Spleen (tissue), 11 donors: ENCODE data around the gene TMEM223. TPM values are rescaled to one million over a fixed set of nuclear protein-coding genes. Genes with fewer than 3 reads are reported as not detected.

Source experiments
- DNase-seq: peaks from one replicate; pipeline ENCODE4 v3.0.0-alpha.2; 2020
- H3K27ac ChIP-seq, 8 donors: fragments of 200-600 bp; sonication (generic) in 7 of 8; 1 replicate in 4 of 8; 2 replicates in 4 of 8; pipeline versions ENCODE4 v1.5.0 to v1.8.0; 2016 to 2021; ENCODE audit warnings: inconsistent platforms in 4 of 8, mild to moderate bottlenecking in 4 of 8, moderate library complexity in 1 of 8
- H3K27me3 ChIP-seq, 7 donors: fragments of 200-600 bp; sonication (generic) in 6 of 7; replicated peaks in 1 of 7; 1 replicate in 4 of 7; 2 replicates in 3 of 7; pipeline versions ENCODE4 v1.5.0 to v1.8.0; 2016 to 2021; ENCODE audit warnings: inconsistent platforms in 3 of 7, mild to moderate bottlenecking in 1 of 7
- H3K36me3 ChIP-seq, 6 donors: fragments of 200-600 bp; sonication (generic) in 5 of 6; 1 replicate in 4 of 6; 2 replicates in 2 of 6; pipeline versions ENCODE4 v1.5.0 to v1.8.0; 2016 to 2021; ENCODE audit warnings: inconsistent platforms in 2 of 6
- H3K4me1 ChIP-seq, 6 donors: fragments of 200-600 bp; sonication (generic) in 5 of 6; 1 replicate in 3 of 6; 2 replicates in 3 of 6; pipeline versions ENCODE4 v1.5.0 to v1.8.0; 2016 to 2021; ENCODE audit warnings: inconsistent platforms in 3 of 6
- H3K4me3 ChIP-seq, 8 donors: fragments of 200-600 bp; sonication (generic) in 7 of 8; 1 replicate in 4 of 8; 2 replicates in 4 of 8; pipeline versions ENCODE4 v1.5.0 to v1.8.0; 2016 to 2021; ENCODE audit warnings: inconsistent platforms in 4 of 8, mild to moderate bottlenecking in 4 of 8, moderate library complexity in 2 of 8
- H3K9me3 ChIP-seq, 8 donors: fragments of 200-600 bp; sonication (generic) in 7 of 8; 1 replicate in 4 of 8; 2 replicates in 4 of 8; pipeline versions ENCODE4 v1.5.0 to v1.8.0; 2016 to 2021; ENCODE audit warnings: inconsistent platforms in 4 of 8
- POLR2A ChIP-seq, 3 donors: fragments of 450-650 bp; IDR thresholded peaks; one replicate each; pipeline ENCODE4 v1.5.1; 2017; ENCODE audit warnings: antibody characterized with exemption in 3 of 3, mild to moderate bottlenecking in 1 of 3
- POLR2AphosphoS5 ChIP-seq, 3 donors: sonication (generic); formaldehyde crosslinking; IDR thresholded peaks; one replicate each; pipeline ENCODE4 v1.5.1; 2017; ENCODE audit warnings: antibody characterized with exemption in 3 of 3
- WGBS, 5 donors: extraction: QIAGEN DNeasy Blood & Tissue Kit in 3 of 5; methylation state at CpG; one replicate each; pipeline versions ENCODE4 v1.1.5 to v1.1.7; 2013 to 2018; 5-methylcytosine and 5-hydroxymethylcytosine counted together
- intact Hi-C: fragments of 100-400 bp; cut with DNase I; formaldehyde crosslinking; loops from one replicate; pipeline ENCODE4 v1.15.0; 2023; ENCODE audit warnings: low total_unique reads
- polyA plus RNA-seq, 3 donors: library from polyadenylated mRNA; stranded (reverse); fragments of 200-250 nt; gene quantifications; one replicate each; pipeline ENCODE4 v1.2.1, GENCODE V29; 2013
- total RNA-seq, 7 donors: library from RNA; depleted of rRNA in 3 of 7; stranded (reverse); fragments of >200 nt in 3 of 7; fragmentation: NEBNext Ultra II Directional in 4 of 7; extraction: Animal tissue kit (Norgen Biotek cat#: 25700) in 4 of 7; gene quantifications; one replicate each; pipeline versions ENCODE4 v1.1.0 to v1.2.1, GENCODE V29; 2016 to 2021
- TF ChIP-seq, protein P1 (sequence below), 11 experiments: fragments of 200-600 bp in 7 of 11; fragments of 450-650 bp in 4 of 11; sonication (generic) in 4 of 11; IDR thresholded peaks in 8 of 11; conservative IDR thresholded peaks in 3 of 11; 1 replicate in 7 of 11; 2 replicates in 4 of 11; pipeline versions ENCODE4 v1.4.0 to v1.8.0; 2016 to 2021; ENCODE audit warnings: antibody characterized with exemption in 11 of 11, inconsistent platforms in 4 of 11, mild to moderate bottlenecking in 1 of 11
- donor health status: healthy with polysubstance abuse.
- donor health status: DM: no; HTN: no; CAD: no; lungs with moderate emphysema.
- donor health status: DM: no; HTN: no; CAD: no.
- donor health status: Bipolar disorder and iron deficiency.
- donor health status: healthy.
- donor health status: DM: no; HTN: no; CAD: no.
- donor health status: DM: yes; HTN: yes; CAD: no.

Gene TMEM223
- total and polyA plus RNA-seq, 10 donors: 11.2 to 32.8 (median 21.0) TPM

DNA sequence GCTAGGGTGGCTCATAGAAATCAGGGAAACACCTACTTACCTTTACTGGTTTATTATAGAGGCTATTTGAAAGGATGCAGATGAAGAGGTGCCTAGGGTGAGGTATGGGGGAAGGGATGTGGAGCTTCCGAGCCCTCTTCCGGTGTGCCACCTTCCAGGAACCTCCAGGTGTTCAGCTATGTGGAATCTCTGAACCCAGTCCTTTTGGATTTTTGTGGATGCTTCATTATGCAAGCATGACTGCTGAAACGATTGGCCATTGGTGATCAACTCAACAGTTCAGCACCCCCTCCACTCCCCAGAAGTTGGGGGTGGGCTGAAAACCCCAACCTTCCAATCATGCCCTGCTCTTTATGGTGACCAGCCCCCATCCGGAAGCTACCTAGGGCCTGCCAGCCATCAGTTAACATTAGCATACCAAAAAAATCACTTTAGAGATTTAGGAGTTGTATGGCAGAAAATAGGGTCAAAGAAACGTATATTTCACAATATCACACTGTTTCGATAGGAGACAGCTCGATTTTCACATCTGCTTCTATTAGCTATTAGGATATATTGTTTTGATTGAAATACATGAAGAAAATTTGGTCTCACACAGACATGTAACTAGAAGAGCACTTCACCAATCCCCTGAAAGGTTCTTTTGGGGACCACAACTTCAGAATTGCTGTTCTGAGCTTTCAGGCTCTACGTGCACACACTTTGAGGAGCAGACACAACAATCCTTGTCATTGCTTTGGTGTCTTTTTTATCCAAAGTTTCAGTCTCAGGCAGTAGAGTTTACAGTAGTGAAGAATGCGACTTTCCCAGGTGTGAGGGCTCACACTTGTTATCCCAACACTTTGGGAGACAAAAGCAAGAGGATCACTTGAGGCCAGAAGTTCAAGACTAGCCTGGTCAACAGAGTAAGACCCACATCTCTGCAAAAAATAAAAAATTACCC, 33.7 kb downstream of the TMEM223 start:
- peaks cover 0 to 8% (median 0%) of the 10 kb centered on the region in 6 donors for H3K36me3 ChIP-seq
- no peak overlapping the region for H3K4me3 ChIP-seq
- intact Hi-C loops: no loop called here
- no peaks in the 10 kb centered on the region for H3K27me3 ChIP-seq
- TF ChIP-seq POLR2AphosphoS5 (IDR thresholded peaks at IDR 0.05) (no peak), POLR2A (IDR thresholded peaks at IDR 0.05) (no peak)
- TF ChIP-seq, protein P1, sequence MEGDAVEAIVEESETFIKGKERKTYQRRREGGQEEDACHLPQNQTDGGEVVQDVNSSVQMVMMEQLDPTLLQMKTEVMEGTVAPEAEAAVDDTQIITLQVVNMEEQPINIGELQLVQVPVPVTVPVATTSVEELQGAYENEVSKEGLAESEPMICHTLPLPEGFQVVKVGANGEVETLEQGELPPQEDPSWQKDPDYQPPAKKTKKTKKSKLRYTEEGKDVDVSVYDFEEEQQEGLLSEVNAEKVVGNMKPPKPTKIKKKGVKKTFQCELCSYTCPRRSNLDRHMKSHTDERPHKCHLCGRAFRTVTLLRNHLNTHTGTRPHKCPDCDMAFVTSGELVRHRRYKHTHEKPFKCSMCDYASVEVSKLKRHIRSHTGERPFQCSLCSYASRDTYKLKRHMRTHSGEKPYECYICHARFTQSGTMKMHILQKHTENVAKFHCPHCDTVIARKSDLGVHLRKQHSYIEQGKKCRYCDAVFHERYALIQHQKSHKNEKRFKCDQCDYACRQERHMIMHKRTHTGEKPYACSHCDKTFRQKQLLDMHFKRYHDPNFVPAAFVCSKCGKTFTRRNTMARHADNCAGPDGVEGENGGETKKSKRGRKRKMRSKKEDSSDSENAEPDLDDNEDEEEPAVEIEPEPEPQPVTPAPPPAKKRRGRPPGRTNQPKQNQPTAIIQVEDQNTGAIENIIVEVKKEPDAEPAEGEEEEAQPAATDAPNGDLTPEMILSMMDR (IDR thresholded peaks at IDR 0.05 in 8 of 11, conservative IDR thresholded peaks at IDR 0.05 in 3 of 11): no peak
- no peaks in the 10 kb centered on the region for H3K9me3 ChIP-seq
- H3K27ac ChIP-seq: no peak overlapping the region
- peak; percentile 11 for DNase-seq
- H3K4me1 ChIP-seq: peaks cover 17 to 37% (median 23%) of the 10 kb centered on the region in 6 donors
- WGBS, 5 donors: 70 to 77% (median 74%) methylated on average over 9 of the region's 9 CpGs

DNA sequence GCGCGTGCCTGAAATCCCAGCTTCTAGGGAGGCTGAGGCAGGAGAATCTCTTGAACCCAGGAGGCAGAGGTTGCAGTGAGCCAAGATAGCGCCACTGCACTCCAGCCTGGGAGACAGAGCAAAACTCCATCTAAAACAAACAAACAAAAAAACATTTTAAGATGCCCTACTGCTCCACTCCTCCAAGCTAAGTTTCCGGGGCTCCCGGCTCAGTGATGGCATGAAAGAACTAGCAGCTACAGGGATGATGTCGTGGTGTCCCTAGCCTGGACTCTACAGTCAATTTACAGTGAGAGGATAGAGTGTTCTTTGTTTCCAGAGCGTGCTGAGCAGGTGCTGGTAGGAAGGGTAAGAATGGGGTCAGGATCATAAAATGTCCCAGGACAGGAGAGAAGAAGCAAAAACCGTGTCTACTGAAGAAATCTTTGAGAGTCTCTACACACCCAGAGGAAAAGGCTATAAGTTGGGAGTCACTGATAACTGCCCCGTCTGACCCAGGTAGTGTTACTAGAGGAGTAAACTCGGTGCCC, 36.7 kb downstream of the TMEM223 start:
- WGBS, 5 donors: 87 to 91% (median 90%) methylated on average over 10 of the region's 10 CpGs
- Histone ChIP-seq H3K4me1 (peaks cover 7 to 44% (median 28%) of the 10 kb centered on the region in 6 donors), H3K4me3 (peak overlapping the region in 1 of 8 donors; percentile 80), H3K27me3 (no peaks in the 10 kb centered on the region), H3K36me3 (peaks cover 0 to 22% (median 7%) of the 10 kb centered on the region in 6 donors), H3K9me3 (no peaks in the 10 kb centered on the region), H3K27ac (no peak overlapping the region)
- intact Hi-C loops: no loop called here
- TF ChIP-seq POLR2AphosphoS5 (IDR thresholded peaks at IDR 0.05): no peak
- TF ChIP-seq POLR2A (IDR thresholded peaks at IDR 0.05): no peak
- TF ChIP-seq, protein P1 (IDR thresholded peaks at IDR 0.05 in 8 of 11, conservative IDR thresholded peaks at IDR 0.05 in 3 of 11): no peak
- peak; percentile 64 for DNase-seq

DNA sequence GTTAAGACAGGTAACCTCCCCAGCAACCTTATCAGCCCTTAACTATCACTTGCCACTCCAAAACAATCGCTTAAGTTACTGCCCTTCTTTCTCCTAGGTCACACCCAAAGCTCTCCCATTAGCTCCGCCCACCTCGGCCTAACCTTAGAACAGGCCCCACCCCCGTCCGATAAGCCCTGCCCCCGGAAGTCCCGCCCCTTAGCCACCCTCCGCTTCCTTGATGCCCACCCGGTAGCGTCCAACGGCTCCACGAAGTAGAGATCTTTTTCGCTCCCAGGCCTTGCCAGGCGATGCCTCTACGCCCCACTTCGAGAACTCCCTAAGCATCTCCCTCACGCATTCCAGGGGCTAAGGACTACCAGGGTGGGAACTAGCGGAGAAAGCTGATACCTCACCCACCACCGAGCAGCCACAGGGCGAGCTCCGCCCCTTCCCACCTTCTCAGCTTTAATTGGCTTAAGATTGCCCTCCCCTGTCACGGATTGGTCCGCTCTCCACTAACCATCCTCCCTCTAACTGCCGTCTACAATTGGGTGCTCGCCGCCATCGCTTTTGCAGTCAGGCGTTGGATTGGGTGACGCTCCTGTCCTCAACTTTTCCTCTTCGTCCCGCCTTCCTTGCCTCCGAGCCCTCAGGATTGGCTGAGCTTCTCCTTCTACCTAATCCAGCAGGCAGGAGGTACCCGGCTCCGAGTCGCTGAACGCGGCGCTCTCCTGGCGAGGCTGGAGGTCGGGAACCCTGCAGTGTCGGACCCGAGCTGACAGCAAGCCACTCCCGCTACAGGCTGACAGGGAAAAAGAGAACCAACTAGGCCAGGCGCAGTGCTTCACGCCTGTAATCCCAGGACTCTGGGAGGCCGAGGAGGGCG, 37.8 kb downstream of the TMEM223 start, which contains the start of gene ZBTB3:
Gene ZBTB3, minus strand, starts transcription at position 425 of the 868 bp plus-strand sequence. CDS start 496 bp downstream, outside the sequence.
- WGBS, 5 donors: 0 to 2% (median 1%) methylated on average over 47 of the region's 47 CpGs
- Histone ChIP-seq H3K27ac (peak within 1 kb of the TSS; percentile 91 to 98 (median 96)), H3K4me1 (peaks cover 7 to 56% (median 28%) of the 10 kb centered on the region in 6 donors), H3K36me3 (peaks cover 0 to 32% (median 10%) of the 10 kb centered on the region in 6 donors), H3K27me3 (no peaks in the 10 kb centered on the region), H3K9me3 (no peaks in the 10 kb centered on the region), H3K4me3 (peak within 1 kb of the TSS; percentile 58 to 80 (median 65))
- TF ChIP-seq, protein P1 (IDR thresholded peaks at IDR 0.05 in 8 of 11, conservative IDR thresholded peaks at IDR 0.05 in 3 of 11): peak in 6 of 11 experiments; percentile 30 to 73 (median 40)
- TF ChIP-seq POLR2A (IDR thresholded peaks at IDR 0.05): peak; percentile 38 to 63 (median 38)
- TF ChIP-seq POLR2AphosphoS5 (IDR thresholded peaks at IDR 0.05): peak; percentile 88 to 96 (median 93)
- peak; percentile 97 for DNase-seq
- intact Hi-C loops: no loop called here
